ENCODE data around the gene SND1.

- TF ChIP-seq, protein P1, sequence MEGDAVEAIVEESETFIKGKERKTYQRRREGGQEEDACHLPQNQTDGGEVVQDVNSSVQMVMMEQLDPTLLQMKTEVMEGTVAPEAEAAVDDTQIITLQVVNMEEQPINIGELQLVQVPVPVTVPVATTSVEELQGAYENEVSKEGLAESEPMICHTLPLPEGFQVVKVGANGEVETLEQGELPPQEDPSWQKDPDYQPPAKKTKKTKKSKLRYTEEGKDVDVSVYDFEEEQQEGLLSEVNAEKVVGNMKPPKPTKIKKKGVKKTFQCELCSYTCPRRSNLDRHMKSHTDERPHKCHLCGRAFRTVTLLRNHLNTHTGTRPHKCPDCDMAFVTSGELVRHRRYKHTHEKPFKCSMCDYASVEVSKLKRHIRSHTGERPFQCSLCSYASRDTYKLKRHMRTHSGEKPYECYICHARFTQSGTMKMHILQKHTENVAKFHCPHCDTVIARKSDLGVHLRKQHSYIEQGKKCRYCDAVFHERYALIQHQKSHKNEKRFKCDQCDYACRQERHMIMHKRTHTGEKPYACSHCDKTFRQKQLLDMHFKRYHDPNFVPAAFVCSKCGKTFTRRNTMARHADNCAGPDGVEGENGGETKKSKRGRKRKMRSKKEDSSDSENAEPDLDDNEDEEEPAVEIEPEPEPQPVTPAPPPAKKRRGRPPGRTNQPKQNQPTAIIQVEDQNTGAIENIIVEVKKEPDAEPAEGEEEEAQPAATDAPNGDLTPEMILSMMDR (IDR thresholded peaks at IDR 0.05), result peak in 1 of 6 experiments; percentile 41
- no peak for TF ChIP-seq POLR2A (IDR thresholded peaks at IDR 0.05)
Measured at GRCh38 chr7:128017460-128017859, 365.5 kb downstream of the SND1 start.

Data from esophagus squamous epithelium (tissue), 4 donors.